OCI-M1 (cell line): ENCODE results near the gene RNF225.
A peak's percentile ranks its signal among the peaks of the same experiment; 100 is the strongest.
"Not testable (repeated sequence)": the region's sequence is repeated elsewhere in the genome, so short reads cannot be mapped to it uniquely, and the experiment has no call there.

Source experiments
- DNase-seq: peaks from one replicate; lab custom pipeline; 2025; lab: John Stamatoyannopoulos, UW

The RNF225 gene

DNA sequence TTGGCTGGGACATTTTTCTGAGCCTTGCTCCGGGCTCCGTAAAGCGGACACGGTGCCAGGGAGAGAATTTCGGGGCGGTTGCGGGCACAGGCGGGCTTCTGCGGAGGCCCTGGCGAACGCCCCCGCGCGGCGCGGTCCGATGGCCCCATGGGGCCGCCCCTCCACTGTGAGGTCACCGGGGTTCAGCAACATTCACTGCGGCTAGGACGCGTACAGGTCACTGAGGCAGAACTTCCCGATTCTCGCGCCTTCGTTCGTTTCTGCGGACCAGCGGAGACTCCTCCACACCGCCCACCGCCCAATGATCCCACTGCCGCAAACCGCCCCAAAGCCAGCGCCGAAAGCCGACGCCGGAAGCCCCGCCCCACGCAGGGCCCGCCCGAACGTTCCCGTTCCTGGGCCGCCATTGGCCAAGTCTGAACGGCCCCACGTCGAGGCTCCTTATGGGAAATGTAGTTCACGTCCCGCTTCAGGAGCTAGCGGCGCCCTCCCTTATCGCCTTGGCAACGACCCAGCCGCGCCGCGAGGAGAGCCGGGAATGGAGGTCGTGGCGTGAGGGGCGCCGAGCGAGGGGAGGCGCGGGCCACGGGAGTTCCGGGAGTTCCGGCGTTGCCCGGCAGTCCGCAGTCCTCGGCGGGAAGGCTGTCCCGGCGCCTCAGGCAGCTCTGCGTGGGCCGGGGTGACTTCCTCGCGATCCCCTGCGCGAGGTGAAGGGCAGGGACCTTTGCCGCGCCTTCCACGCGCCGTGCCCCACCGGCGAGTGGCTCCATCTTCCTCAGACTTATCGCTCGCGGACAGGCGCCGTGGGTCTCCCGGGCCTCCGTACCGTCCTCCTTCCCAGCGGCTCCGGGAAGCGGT, 12.9 kb downstream of the RNF225 start, which contains the start of gene ZNF584:
Gene ZNF584 (plus strand): TSS at position 498 of the 858 bp plus-strand sequence. CDS start 499 bp downstream, outside the sequence.
- peak; percentile 99 for DNase-seq

DNA sequence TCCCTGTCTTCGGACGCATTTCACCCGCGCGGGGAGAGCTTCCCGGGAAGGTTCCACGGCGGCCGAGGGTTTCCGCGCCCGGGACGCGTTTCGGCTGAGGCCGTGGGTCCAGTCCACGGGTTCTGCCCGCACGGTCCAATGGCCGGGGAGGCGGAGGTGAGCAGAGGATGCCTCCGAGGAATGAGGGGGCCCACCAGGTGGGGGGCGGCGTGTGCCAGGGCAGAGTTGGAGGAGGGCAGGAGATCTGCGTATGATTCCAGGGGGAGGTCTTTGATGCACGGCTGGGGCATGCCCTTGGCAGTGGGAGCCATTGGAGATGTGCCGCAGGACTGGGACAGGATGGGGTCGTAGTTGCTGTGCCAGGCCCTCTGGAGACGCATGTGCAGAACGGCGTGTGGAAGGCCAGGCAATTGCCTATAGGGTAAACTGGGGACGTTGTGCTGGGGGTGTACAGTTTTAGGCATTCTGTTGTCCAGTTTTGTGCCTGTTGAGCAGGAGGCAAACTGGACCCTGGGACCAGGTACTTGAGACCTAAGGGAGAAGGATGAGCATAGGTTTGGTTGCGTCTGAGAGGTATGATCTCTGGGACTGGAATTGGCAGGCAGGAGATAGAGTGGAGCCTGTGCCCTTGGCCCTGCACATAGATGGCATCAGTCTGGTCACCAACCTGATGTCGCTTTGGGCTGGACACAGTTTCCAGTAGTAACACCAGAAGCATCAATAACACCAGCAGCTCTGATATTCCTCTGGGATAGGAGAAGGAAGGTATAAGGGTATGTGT, 13.7 kb downstream of the RNF225 start:
- DNase-seq, result peak; percentile 41

- no peak for DNase-seq
These were observed 21.1 kb downstream of the RNF225 start for GRCh38 chr19:58416604-58417003.

GRCh38 chr19:58417071-58417470, 21.6 kb downstream of the RNF225 start:
- DNase-seq, result no peak

DNA sequence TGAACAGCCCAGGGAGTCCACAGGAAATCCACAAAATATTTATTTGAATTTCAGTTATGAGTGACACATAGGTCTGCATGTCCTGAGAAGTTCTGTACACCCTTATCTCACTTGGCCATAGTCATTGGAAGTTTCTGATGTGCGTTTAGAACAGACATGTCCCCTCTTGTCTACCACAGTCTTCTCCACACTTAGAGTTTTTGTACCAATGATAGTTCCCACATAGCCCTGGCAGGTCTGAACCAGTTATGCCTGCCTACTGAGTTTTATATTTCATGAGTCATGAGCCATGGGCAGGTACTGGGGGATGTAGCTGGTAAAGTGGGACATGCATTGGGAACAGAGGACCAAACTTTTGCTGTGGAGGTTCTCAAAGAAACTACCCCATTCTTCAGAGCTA, 33.2 kb downstream of the RNF225 start:
- DNase-seq, result no peak

DNA sequence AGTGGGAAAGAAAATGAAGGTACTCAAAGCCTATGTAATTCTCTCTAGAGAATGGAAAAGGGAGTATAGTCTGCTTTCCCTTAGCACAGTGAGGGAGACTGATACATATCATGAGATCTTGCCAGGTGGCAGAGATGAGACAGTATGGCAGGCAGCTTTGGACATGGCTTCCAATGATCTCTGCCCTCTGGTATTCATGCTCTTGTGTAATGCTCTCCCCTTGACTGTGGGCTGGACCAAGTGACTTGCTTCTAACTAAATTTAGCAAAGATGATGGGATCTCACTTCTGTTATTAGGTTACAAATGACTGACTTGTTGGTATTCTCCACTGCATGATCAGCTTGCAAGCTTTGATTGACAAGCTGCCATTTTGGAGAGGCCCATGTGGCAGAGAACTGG, 34.3 kb downstream of the RNF225 start:
- DNase-seq, result no peak

DNA sequence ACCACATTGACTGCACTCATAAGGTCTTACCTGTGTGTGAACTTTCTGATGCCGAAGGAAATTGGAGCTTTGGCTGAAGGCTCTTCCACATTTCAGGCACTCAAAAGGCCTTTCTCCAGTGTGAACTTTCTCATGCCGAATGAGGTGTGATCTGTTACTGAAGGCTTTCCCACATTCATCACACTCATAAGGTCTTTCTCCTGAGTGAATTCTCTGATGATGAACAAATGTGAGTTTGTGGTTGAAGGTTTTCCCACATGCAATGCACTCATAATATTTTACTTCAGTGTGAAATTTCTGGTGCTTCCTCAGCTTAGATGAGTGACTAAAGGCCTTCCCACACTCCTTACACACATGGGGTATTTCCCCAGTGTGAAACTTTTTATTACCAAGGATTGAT, 38.8 kb downstream of the RNF225 start:
- peak; percentile 28 for DNase-seq

DNA sequence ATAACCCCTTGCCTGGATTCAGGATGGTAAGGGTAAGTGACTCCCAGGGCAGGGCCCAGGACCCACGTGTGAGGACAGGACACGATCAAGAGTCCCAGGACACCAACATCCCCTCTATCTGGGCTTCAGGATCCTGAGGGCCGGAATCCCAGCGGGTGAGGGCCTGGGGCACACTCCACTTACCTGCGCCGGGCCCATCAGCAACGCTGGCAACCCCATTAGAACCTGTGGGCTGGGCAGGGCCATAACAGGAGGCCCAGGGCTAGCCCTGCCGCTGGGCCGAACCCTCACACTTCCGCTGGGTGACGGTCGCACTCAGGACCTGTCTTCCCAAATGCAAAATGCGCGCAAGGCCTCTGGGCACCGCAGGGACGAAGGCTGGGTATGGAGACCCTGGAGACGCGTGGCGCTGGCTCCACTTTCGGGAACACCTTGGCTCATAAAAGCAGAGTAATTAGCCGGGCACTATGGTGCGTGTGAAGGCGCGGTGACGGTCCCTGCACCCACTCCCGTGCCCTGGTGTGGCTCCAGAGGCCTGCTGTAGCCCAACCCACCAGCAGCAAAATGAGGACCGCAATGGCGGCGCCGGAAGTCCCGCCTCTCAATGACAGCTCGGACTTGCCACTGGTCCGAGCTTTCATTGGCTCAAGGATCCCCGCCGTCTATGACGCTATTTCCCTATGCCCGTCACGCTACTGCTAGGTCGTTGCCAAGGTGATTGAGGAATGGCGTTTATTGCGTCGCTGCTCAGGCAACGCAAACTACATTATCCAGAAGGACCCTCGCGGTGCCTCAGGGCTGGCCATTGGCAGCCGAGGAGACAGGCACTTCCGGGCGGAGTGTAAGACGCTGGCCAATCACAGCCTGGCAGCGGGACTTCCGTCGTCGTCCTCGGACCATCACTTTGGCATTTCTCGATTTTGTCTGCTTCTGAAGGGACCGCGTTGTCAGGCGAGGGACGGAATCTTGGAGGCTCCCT, 44.4 kb downstream of the RNF225 start, which contains the start of gene ZNF132:
Gene ZNF132 (minus strand): TSS at position 578 of the 979 bp plus-strand sequence. CDS start 332 bp downstream, at position 246.
- peak; percentile 100 for DNase-seq

DNA sequence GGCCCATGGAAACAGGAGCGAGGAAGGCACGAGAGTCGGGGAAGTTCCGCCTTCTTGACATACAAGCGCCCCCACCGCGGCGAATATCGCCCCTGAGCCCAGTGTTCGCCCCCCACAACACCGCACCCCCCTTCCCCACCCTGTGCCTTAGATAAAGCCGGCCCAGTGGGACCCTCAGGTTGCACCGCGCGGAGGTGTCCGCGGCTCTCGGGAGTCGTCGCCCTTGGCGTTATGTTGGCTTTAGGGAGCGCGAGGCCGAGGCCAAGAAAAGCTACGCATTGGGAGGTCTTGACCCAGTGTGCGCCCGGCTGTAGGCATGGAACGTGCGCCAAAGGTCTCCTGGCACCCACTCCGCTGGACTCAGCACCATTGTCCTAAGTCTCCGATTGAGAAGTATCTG, 45.1 kb downstream of the RNF225 start:
- no peak for DNase-seq

GRCh38 chr19:58442986-58443385, 47.5 kb downstream of the RNF225 start:
- not testable (repeated sequence) for DNase-seq
